Ishikawa (cell line): ENCODE data around the gene LIMA1.

ENCODE experiments used
- CEBPB ChIP-seq: IDR thresholded peaks from 2 replicates; pipeline ENCODE4 v1.6.1; 2012
- CREB1 ChIP-seq: IDR thresholded peaks from 2 replicates; pipeline ENCODE4 v1.6.1; 2012; ENCODE audit warnings: low read depth
- EGR1 ChIP-seq: IDR thresholded peaks from 2 replicates; pipeline ENCODE4 v1.6.1; 2012
- EP300 ChIP-seq: IDR thresholded peaks from 2 replicates; pipeline ENCODE4 v1.6.1; 2012; ENCODE audit warnings: borderline replicate concordance
- FOXM1 ChIP-seq: IDR thresholded peaks from 2 replicates; pipeline ENCODE4 v1.6.1; 2012; ENCODE audit warnings: low read depth, borderline replicate concordance
- MAX ChIP-seq: IDR thresholded peaks from 2 replicates; pipeline ENCODE4 v1.6.1; 2012
- NFIC ChIP-seq: IDR thresholded peaks from 2 replicates; pipeline ENCODE4 v1.6.1; 2012
- RAD21 ChIP-seq: IDR thresholded peaks from 2 replicates; pipeline ENCODE4 v1.6.1; 2012; ENCODE audit warnings: low read depth
- REST ChIP-seq: IDR thresholded peaks from 2 replicates; pipeline ENCODE4 v1.6.1; 2012; ENCODE audit warnings: low read depth, mild to moderate bottlenecking
- TAF1 ChIP-seq: IDR thresholded peaks from 2 replicates; pipeline ENCODE4 v1.6.1; 2012; ENCODE audit warnings: low read depth, mild to moderate bottlenecking
- TCF12 ChIP-seq: IDR thresholded peaks from 2 replicates; pipeline ENCODE4 v1.6.1; 2012; ENCODE audit warnings: low read depth
- TEAD4 ChIP-seq: IDR thresholded peaks from 2 replicates; pipeline ENCODE4 v1.6.1; 2012
- USF1 ChIP-seq: IDR thresholded peaks from 2 replicates; pipeline ENCODE4 v1.6.1; 2012
- YY1 ChIP-seq: IDR thresholded peaks from 2 replicates; pipeline ENCODE4 v1.6.1; 2012; ENCODE audit warnings: low read depth
- ZBTB7A ChIP-seq: IDR thresholded peaks from 2 replicates; pipeline ENCODE4 v1.6.1; 2012; ENCODE audit warnings: low read depth

Gene LIMA1

DNA sequence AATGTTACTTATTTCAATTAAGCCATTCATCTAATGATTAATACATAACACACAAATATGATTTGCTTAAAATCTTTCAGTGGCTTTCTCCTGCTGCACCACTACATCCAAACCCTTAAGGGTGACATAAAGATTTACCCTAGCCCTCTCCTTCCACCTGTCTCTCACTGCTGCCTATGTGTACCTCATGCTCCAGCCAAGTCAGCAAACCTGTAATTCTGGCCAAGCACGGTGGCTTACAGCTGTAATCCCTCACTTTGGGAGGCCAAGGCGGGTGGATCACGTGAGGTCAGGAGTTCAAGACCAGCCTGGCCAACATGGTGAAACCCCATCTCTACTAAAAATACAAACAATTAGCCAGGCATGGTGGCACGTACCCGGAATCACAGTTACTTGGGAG is 84.5 kb downstream of the LIMA1 start:
- TF ChIP-seq REST (no peak), TAF1 (no peak), RAD21 (no peak), TCF12 (no peak), CEBPB (no peak), EP300 (no peak), YY1 (no peak), EGR1 (no peak), FOXM1 (no peak), TEAD4 (no peak), NFIC (no peak), USF1 (no peak), CREB1 (no peak), ZBTB7A (no peak), MAX (no peak)

GRCh38 chr12:50197297-50197727 is 86.0 kb downstream of the LIMA1 start:
- no peak for TF ChIP-seq YY1
- TF ChIP-seq CREB1, result no peak
- 0 out of 2 replicates have a peak, but pooled peaks have one; percentile 13 for TF ChIP-seq NFIC
- TF ChIP-seq EP300, result peak; percentile 46; the same call in 1 of the 2 replicates
- no peak for TF ChIP-seq REST
- 0 out of 2 replicates have a peak, but pooled peaks have one; percentile 10 for TF ChIP-seq TEAD4
- peak; percentile 45 for TF ChIP-seq MAX

DNA sequence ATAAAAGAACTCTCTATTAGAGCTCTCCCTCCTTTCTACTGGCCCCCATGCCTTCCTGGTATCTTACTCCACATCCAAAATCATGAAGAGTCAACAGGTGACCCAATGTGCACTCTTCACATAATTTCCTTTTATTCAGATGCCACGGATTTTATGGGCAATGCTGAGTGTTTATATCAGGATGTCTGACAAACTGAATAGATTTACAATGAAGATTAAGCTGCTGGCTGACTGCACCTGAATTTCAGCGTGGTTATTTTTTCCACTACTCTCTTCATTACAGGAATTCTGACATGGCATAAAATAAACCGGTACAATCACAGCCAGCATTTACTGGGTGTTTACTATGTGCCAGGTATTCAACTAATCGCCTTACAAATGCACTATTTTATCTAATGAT is 86.8 kb downstream of the LIMA1 start:
- no peak for TF ChIP-seq EP300

- no peak for TF ChIP-seq TCF12
These were observed 87.5 kb downstream of the LIMA1 start for GRCh38 chr12:50195832-50196231.

DNA sequence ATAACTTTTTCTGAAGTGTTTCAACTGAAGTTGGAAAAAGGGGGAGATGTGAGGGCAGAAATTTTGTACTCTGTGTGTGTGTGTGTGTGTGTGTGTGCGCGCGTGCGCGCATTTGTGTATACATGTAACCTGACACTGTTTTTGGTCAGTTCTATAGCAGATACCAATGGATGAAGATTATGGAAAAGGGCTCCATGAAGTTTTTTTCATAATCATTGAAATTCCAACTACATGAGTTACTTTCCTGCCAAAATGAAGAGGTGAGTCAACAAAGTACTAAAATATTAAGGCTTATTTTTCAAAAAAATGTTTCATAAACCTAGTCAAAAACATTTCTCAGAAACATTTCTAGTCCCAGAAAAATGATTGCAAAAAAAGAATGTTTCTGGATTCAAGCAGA is 90.4 kb downstream of the LIMA1 start:
- no peak for TF ChIP-seq YY1
- no peak for TF ChIP-seq TEAD4
- TF ChIP-seq CREB1, result no peak
- no peak for TF ChIP-seq TCF12
- TF ChIP-seq TAF1, result no peak
- no peak for TF ChIP-seq RAD21

DNA sequence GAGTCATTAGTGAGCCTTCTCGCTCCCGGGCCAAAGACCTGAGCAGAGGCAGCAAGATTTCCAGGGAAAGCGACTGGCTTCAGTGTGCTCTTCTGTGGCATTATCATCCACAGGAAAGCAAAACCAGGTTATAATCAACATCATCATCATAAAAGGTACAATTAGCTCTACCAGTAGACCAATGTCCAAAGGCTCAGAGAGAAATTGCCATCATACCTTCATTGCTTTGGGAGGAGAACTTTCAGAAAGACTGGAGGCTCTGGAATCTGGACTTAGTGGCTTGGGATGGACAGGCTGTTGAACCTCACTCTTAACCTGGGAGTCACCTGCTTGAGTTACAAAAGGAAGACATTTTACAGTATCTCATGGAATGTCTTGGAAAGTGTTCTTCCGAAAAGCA is 91.1 kb downstream of the LIMA1 start:
- TF ChIP-seq EGR1 (no peak), FOXM1 (no peak), NFIC (no peak), CREB1 (no peak), CEBPB (no peak), TCF12 (no peak), TAF1 (no peak), YY1 (no peak), REST (no peak), TEAD4 (no peak), RAD21 (no peak), ZBTB7A (no peak), MAX (no peak), EP300 (no peak), USF1 (no peak)
